Psoas muscle (tissue), 8 donors: ENCODE measurements around the gene KANK2. TPM values are rescaled to one million over a fixed set of nuclear protein-coding genes. Genes with fewer than 3 reads are reported as not detected.

Experiments used
- ATAC-seq, 4 donors: fragments of 200-7000 bp; cut with Tn5 transposase; one replicate each; pipeline ENCODE4 v1.9.1; 2020; ENCODE audit warnings: moderate library complexity in 3 of 4, mild to moderate bottlenecking in 2 of 4
- DNase-seq, 2 donors: peaks; one replicate each; pipeline ENCODE4 v3.0.0-alpha.2; 2020
- H3K27ac ChIP-seq: fragments of 200-600 bp; one replicate; pipeline ENCODE4 v1.8.0; 2022
- H3K27me3 ChIP-seq, 3 donors: fragments of 200-600 bp in 1 of 3; one replicate each; pipeline versions ENCODE4 v1.6.1 to v1.8.0; 2013 to 2022; ENCODE audit warnings: low read length in 2 of 3, mild to moderate bottlenecking in 2 of 3, moderate library complexity in 1 of 3; ENCODE audit not compliant: insufficient read depth in 3 of 3
- H3K36me3 ChIP-seq, 2 donors: fragments of 200-600 bp in 1 of 2; one replicate each; pipeline versions ENCODE4 v1.6.1 to v1.8.0; 2013 to 2022; ENCODE audit warnings: low read depth in 1 of 2, mild to moderate bottlenecking in 1 of 2, moderate library complexity in 1 of 2; ENCODE audit not compliant: insufficient read depth in 1 of 2
- H3K4me1 ChIP-seq: fragments of 200-600 bp; one replicate; pipeline ENCODE4 v1.8.0; 2022
- H3K4me3 ChIP-seq: fragments of 200-600 bp; one replicate; pipeline ENCODE4 v1.8.0; 2022; ENCODE audit warnings: mild to moderate bottlenecking
- H3K9me3 ChIP-seq: fragments of 200-600 bp; one replicate; pipeline ENCODE4 v1.8.0; 2022
- WGBS, 3 donors: extraction: QIAGEN DNeasy Blood & Tissue Kit; methylation state at CpG; one replicate each; pipeline versions ENCODE4 v1.1.6 to v1.1.7; 2013; 5-methylcytosine and 5-hydroxymethylcytosine counted together
- intact Hi-C, 2 donors: fragments of 100-400 bp; cut with DNase I; formaldehyde crosslinking; loops; one replicate each; pipeline versions ENCODE4 v1.11.0 to v1.14.2; 2022
- polyA plus RNA-seq, 3 donors: library from polyadenylated mRNA; stranded (reverse); fragments of 200-250 nt; gene quantifications; one replicate each; pipeline ENCODE4 v1.2.3, GENCODE V29; 2013
- total RNA-seq, 4 donors: library from RNA; stranded (reverse); fragmentation: NEBNext Ultra II Directional in 2 of 4; extraction: Animal tissue kit (Norgen Biotek cat#: 25700) in 2 of 4; gene quantifications; one replicate each; pipeline versions ENCODE4 v1.2.1 to v1.2.4, GENCODE V29; 2021 to 2023
- TF ChIP-seq, protein P1 (sequence below): fragments of 200-600 bp; IDR thresholded peaks from one replicate; pipeline ENCODE4 v1.8.0; 2022; ENCODE audit warnings: antibody characterized with exemption
- donor health status: healthy with polysubstance abuse.
- donor health status: DM: no; HTN: no; CAD: no; lungs with moderate emphysema.
- donor health status: Bipolar disorder and iron deficiency.
- donor health status: healthy.
- donor health status: DM: yes; HTN: yes; CAD: no.
- donor health status: DM: no; HTN: no; CAD: no.
- donor health status: DM: no; HTN: no; CAD: no.
- donor health status: DM: yes; HTN: yes; CAD: no.

The KANK2 gene
- total and polyA plus RNA-seq, 7 donors = 23.7 to 103 (median 44.0) TPM

DNA sequence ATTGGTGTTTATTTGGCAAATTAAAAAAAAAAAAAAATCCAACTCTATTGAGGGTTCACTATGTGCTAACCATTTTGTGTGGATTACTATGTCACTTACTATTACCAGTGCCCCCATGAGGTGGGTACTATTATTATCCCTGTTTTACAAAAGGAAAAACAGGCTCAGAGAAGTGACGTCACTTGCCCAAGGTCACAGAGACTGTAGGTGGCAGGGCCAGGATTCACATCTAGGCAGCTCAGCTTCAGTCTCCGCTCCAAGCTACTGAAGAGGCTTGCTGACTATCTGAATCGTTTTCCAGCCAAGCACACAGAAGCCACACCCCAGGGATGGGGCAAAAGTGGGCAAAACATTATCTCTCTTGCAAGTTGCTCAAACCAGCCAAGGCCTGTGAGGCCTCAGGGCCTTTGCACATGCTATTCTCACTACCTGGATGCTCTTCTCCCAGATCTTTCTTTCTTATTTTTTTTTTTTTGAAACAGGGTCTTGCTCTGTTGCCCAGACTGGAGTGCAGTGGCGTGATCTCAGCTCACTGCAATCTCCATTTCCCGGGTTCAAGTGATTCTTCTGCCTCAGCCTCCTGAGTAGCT is 37.2 kb upstream of the KANK2 start:
- Histone ChIP-seq H3K36me3 (peaks cover 0 to 45% of the 10 kb centered on the region in 2 donors), H3K4me3 (no peak overlapping the region), H3K9me3 (no peaks in the 10 kb centered on the region), H3K27ac (no peak overlapping the region), H3K4me1 (no peaks in the 10 kb centered on the region), H3K27me3 (no peaks in the 10 kb centered on the region)
- intact Hi-C loops = no loop called here
- TF ChIP-seq, protein P1, sequence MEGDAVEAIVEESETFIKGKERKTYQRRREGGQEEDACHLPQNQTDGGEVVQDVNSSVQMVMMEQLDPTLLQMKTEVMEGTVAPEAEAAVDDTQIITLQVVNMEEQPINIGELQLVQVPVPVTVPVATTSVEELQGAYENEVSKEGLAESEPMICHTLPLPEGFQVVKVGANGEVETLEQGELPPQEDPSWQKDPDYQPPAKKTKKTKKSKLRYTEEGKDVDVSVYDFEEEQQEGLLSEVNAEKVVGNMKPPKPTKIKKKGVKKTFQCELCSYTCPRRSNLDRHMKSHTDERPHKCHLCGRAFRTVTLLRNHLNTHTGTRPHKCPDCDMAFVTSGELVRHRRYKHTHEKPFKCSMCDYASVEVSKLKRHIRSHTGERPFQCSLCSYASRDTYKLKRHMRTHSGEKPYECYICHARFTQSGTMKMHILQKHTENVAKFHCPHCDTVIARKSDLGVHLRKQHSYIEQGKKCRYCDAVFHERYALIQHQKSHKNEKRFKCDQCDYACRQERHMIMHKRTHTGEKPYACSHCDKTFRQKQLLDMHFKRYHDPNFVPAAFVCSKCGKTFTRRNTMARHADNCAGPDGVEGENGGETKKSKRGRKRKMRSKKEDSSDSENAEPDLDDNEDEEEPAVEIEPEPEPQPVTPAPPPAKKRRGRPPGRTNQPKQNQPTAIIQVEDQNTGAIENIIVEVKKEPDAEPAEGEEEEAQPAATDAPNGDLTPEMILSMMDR = no peak
- 89 to 92% (median 91%) methylated on average over 5 of the region's 5 CpGs for WGBS, 3 donors
- ATAC-seq = no peak
- DNase-seq = no peak

DNA sequence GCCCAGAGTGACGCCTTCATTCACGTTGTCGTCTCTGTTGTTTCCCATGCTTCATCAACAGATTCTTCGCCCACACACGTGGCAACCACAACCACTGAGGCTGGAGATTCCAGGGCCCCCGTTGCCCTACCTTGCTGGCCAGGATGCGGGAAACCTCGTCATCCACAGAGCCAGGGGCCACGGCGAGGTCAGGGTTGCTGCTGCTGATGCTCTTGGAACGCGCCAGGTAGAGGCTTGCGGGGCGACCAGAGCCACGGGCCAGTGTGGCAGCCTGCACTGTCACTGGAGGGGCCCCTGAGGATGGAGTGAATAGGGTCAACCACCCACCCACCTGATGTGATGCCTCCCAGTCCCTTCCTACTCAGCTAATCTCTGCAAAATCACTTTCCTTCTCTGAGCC is 35.7 kb upstream of the KANK2 start:
- Histone ChIP-seq H3K4me3 (no peak overlapping the region), H3K36me3 (peaks cover 0 to 38% of the 10 kb centered on the region in 2 donors), H3K27ac (no peak overlapping the region), H3K27me3 (no peaks in the 10 kb centered on the region), H3K4me1 (no peaks in the 10 kb centered on the region), H3K9me3 (no peaks in the 10 kb centered on the region)
- 86 to 90% (median 87%) methylated on average over 15 of the region's 15 CpGs for WGBS, 3 donors
- ATAC-seq = no peak
- TF ChIP-seq, protein P1 = no peak
- intact Hi-C loops = no loop called here
- DNase-seq = no peak

DNA sequence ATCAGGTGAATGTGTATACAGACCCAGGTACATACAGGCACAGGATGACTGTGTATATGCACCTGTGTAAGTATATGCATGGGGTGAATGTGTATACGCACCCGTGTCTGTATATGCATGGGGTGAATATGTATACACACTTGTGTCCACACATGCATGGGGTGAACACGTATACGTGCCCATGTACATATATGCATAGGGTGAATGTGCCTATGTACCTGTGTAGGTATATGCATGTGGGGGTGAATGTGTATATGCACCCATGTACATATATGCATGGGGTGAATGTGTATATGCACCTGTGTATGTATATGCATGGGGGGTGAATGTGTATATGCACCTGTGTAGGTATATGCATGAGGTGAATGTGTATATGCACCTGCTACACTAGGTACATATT is 35.2 kb upstream of the KANK2 start:
- intact Hi-C loops = no loop called here
- no peak for DNase-seq
- 87 to 90% (median 90%) methylated on average over 4 of the region's 4 CpGs for WGBS, 3 donors
- Histone ChIP-seq H3K4me3 (no peak overlapping the region), H3K36me3 (peaks cover 0 to 38% of the 10 kb centered on the region in 2 donors), H3K4me1 (no peaks in the 10 kb centered on the region), H3K27ac (no peak overlapping the region), H3K27me3 (no peaks in the 10 kb centered on the region), H3K9me3 (no peaks in the 10 kb centered on the region)
- no peak for ATAC-seq
- TF ChIP-seq, protein P1 = no peak

DNA sequence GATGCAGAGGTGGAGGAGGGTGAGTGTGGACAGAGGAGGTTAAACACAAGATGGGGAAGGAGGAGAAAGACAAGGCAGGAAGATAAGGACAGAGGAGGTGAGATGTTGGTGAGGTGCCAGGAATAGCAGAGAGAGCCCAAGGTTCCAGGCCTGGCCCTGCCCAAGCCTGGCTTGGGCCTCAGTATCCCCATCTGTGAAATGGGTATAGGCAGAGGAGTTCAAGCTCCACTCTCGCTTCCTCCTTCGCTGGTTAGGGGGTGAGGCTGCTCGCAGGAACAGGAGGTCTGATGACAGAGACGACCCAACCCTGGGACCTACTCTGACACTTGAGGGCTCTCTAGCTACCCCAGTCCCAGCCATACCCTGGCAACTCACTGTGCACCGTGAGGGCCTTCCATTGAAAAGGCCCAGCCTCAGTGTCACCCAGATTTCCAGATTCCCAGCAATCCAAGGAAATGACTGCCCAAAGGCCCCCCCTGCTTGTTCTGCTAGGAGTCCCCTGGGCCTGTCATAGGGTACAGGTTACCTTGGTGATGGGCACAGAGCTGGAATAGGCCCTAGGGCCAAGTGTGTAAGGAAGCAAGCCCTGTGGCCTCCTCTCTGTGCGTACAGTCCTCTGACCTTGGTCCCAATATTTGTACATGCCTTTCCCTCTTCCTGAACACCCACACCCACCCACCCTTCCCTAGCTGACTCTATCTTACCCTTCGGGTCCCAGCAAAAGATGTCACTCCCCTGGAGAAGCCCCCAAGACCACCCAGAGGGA is 33.5 kb upstream of the KANK2 start:
- peaks cover 0 to 38% of the 10 kb centered on the region in 2 donors for H3K36me3 ChIP-seq
- TF ChIP-seq, protein P1 = no peak

More for the DNA sequence above, 33.5 kb upstream of the KANK2 start:
- no peak overlapping the region for H3K27ac ChIP-seq
- H3K27me3 ChIP-seq = no peaks in the 10 kb centered on the region
- H3K4me1 ChIP-seq = no peaks in the 10 kb centered on the region
- ATAC-seq (no peak), DNase-seq (no peak)
- intact Hi-C loops = no loop called here
- H3K4me3 ChIP-seq = no peak overlapping the region
- no peaks in the 10 kb centered on the region for H3K9me3 ChIP-seq
- 87 to 100% (median 93%) methylated on average over 7 of the region's 7 CpGs for WGBS, 3 donors
